Activated naive CD4-positive, alpha-beta T cell treated with anti-CD3 and anti-CD28 coated beads for 36 hours (primary cell): Measurements from ENCODE around the gene GABPB1. TPM values are rescaled to one million over a fixed set of nuclear protein-coding genes. Genes with fewer than 3 reads are reported as not detected.

Source experiments
- CTCF ChIA-PET: fragments of 350-600 bp; sonication (Branson Sonifier 250); formaldehyde crosslinking; loops from one replicate; lab custom pipeline; 2021; ENCODE audit warnings: antibody characterized with exemption; lab: Charles Lee
- DNase-seq: peaks from one replicate; pipeline ENCODE4 v3.0.0-alpha.2; 2020
- H3K27ac Mint-ChIP-seq: one replicate; pipeline ENCODE4 v1.8.0; 2021; ENCODE audit warnings: mild to moderate bottlenecking, mixed read lengths
- H3K27me3 Mint-ChIP-seq: one replicate; pipeline ENCODE4 v1.8.0; 2021; ENCODE audit warnings: low read depth, mixed read lengths
- H3K36me3 Mint-ChIP-seq: one replicate; pipeline ENCODE4 v1.8.0; 2021; ENCODE audit warnings: low read depth, mixed read lengths
- H3K4me1 Mint-ChIP-seq: one replicate; pipeline ENCODE4 v1.8.0; 2021; ENCODE audit warnings: low read depth, mixed read lengths
- H3K4me3 Mint-ChIP-seq: one replicate; pipeline ENCODE4 v1.8.0; 2021; ENCODE audit warnings: mild to moderate bottlenecking, moderate library complexity, mixed read lengths
- H3K9me3 Mint-ChIP-seq: one replicate; pipeline ENCODE4 v1.8.0; 2021; ENCODE audit warnings: mixed read lengths
- intact Hi-C: fragments of 100-400 bp; cut with micrococcal nuclease; formaldehyde crosslinking; loops from one replicate; pipeline ENCODE4 v1.15.1; 2023
- total RNA-seq, 2 experiments: library from RNA; stranded (reverse); gene quantifications; one replicate each; pipeline ENCODE4 v1.2.3, GENCODE V29; 2021

Gene GABPB1
- total RNA-seq, 2 experiments from 2014 or later: 48.2 to 53.5 TPM

DNA sequence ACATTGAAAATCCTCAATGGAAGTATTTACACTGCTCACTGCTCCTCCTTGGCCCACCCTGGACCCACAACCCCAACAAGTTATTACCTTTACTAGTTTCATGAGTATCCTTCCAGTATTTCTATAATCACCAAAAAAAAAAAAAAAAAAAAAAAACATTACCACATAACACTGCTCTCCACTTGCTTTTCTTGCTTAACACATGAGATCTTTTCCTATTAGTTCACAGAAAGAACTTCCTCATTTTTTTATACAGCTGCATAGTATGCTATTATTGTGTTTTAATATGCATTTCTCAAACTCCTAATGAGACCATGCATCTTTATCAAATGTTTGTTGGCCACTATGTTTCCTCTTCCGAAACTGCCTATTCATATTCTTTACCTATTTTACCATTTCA lies 14.6 kb downstream of the GABPB1 start:
- CTCF ChIA-PET: no interaction called here
- intact Hi-C loops: no loop called here
- peaks cover 16% of the 10 kb centered on the region for H3K4me1 Mint-ChIP-seq

GRCh38 chr15:50339717-50340116 lies 15.3 kb downstream of the GABPB1 start:
- intact Hi-C loops: no loop called here
- H3K36me3 Mint-ChIP-seq: peaks cover 17% of the 10 kb centered on the region

More for the DNA sequence above, 14.6 kb downstream of the GABPB1 start:
- H3K4me3 Mint-ChIP-seq: no peak overlapping the region
- H3K36me3 Mint-ChIP-seq: peaks cover 18% of the 10 kb centered on the region
- no peak overlapping the region for H3K27ac Mint-ChIP-seq
- no peaks in the 10 kb centered on the region for H3K27me3 Mint-ChIP-seq
- no peaks in the 10 kb centered on the region for H3K9me3 Mint-ChIP-seq
- DNase-seq: no peak

GRCh38 chr15:50335251-50335650 lies 19.7 kb downstream of the GABPB1 start:
- Mint-ChIP-seq H3K27me3 (no peaks in the 10 kb centered on the region), H3K27ac (no peak overlapping the region), H3K36me3 (peaks cover 20% of the 10 kb centered on the region), H3K4me1 (peaks cover 23% of the 10 kb centered on the region), H3K9me3 (no peaks in the 10 kb centered on the region), H3K4me3 (no peak overlapping the region)
- no peak for DNase-seq
- CTCF ChIA-PET: interaction anchor here (0.8 kb wide), 1 partner anchor 11 kb away, joined by 3 read pairs; no protein-coding TSS in a partner anchor
- intact Hi-C loops: no loop called here

More at GRCh38 chr15:50339717-50340116, 15.3 kb downstream of the GABPB1 start:
- Mint-ChIP-seq H3K27ac (no peak overlapping the region), H3K4me1 (peaks cover 17% of the 10 kb centered on the region), H3K9me3 (no peaks in the 10 kb centered on the region), H3K4me3 (no peak overlapping the region), H3K27me3 (no peaks in the 10 kb centered on the region)
- DNase-seq: no peak
- CTCF ChIA-PET: no interaction called here

GRCh38 chr15:50333229-50333628 lies 21.8 kb downstream of the GABPB1 start:
- Mint-ChIP-seq H3K4me3 (no peak overlapping the region), H3K4me1 (peaks cover 19% of the 10 kb centered on the region), H3K27me3 (no peaks in the 10 kb centered on the region), H3K36me3 (peaks cover 14% of the 10 kb centered on the region), H3K27ac (no peak overlapping the region), H3K9me3 (no peaks in the 10 kb centered on the region)
- intact Hi-C loops: no loop called here
- DNase-seq: no peak
- CTCF ChIA-PET: no interaction called here

GRCh38 chr15:50330921-50331320 lies 24.1 kb downstream of the GABPB1 start:
- Mint-ChIP-seq H3K27me3 (no peaks in the 10 kb centered on the region), H3K4me3 (no peak overlapping the region), H3K27ac (no peak overlapping the region), H3K4me1 (peaks cover 19% of the 10 kb centered on the region), H3K36me3 (peaks cover 15% of the 10 kb centered on the region), H3K9me3 (no peaks in the 10 kb centered on the region)
- DNase-seq: no peak
- CTCF ChIA-PET: no interaction called here
- intact Hi-C loops: loop anchor here (1.0 kb wide), 1 partner anchor 22 kb away; no protein-coding TSS in a partner anchor

- Mint-ChIP-seq H3K36me3 (peaks cover 11% of the 10 kb centered on the region), H3K27me3 (no peaks in the 10 kb centered on the region), H3K4me1 (peaks cover 15% of the 10 kb centered on the region), H3K4me3 (no peak overlapping the region), H3K27ac (no peak overlapping the region), H3K9me3 (no peaks in the 10 kb centered on the region)
- no peak for DNase-seq
- intact Hi-C loops: no loop called here
- CTCF ChIA-PET: interaction anchor here (2.1 kb wide), 1 partner anchor 12 kb away, joined by 5 read pairs; no protein-coding TSS in a partner anchor
Measured at GRCh38 chr15:50328116-50328515, 26.9 kb downstream of the GABPB1 start.

- DNase-seq: no peak
- Mint-ChIP-seq H3K4me3 (no peak overlapping the region), H3K27me3 (no peaks in the 10 kb centered on the region), H3K4me1 (peaks cover 11% of the 10 kb centered on the region), H3K27ac (no peak overlapping the region), H3K36me3 (peaks cover 2% of the 10 kb centered on the region), H3K9me3 (no peaks in the 10 kb centered on the region)
- CTCF ChIA-PET: no interaction called here
- intact Hi-C loops: no loop called here
Measured at GRCh38 chr15:50321680-50322210, 33.3 kb downstream of the GABPB1 start.

DNA sequence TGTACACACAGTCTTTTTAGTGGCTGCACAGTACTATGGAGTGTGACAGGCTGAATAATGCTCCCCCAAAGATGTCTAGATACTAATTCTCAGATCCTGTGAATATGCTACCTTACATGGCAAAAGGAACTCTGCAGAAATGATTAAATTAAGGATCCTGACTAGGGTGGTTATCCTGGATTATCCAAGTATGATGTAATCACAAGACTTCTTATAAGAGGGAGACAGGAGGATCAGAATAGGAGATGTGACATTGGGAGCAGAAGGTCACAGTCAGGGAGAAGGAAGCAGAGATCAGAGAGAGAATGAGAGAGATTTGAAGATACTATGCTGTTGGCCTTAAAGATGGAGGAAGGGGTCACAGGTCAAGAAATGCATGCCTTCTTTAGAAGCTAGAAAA lies 34.5 kb downstream of the GABPB1 start:
- Mint-ChIP-seq H3K9me3 (no peaks in the 10 kb centered on the region), H3K36me3 (peaks cover 2% of the 10 kb centered on the region), H3K27ac (no peak overlapping the region), H3K27me3 (no peaks in the 10 kb centered on the region), H3K4me3 (no peak overlapping the region), H3K4me1 (peaks cover 12% of the 10 kb centered on the region)
- CTCF ChIA-PET: interaction anchor here (0.6 kb wide), 1 partner anchor 9 kb away, joined by 3 read pairs; no protein-coding TSS in a partner anchor
- DNase-seq: no peak
- intact Hi-C loops: no loop called here

- intact Hi-C loops: loop anchor here (2.0 to 10.0 kb wide), 2 partner anchors 314 to 444 kb away; no protein-coding TSS in a partner anchor
- H3K4me3 Mint-ChIP-seq: no peak overlapping the region
- H3K9me3 Mint-ChIP-seq: no peaks in the 10 kb centered on the region
- CTCF ChIA-PET: interaction anchor here (1.0 kb wide), 1 partner anchor 586 kb away, joined by 3 read pairs; no protein-coding TSS in a partner anchor
- no peaks in the 10 kb centered on the region for H3K27me3 Mint-ChIP-seq
- no peak for DNase-seq
- no peak overlapping the region for H3K27ac Mint-ChIP-seq
- H3K4me1 Mint-ChIP-seq: peaks cover 16% of the 10 kb centered on the region
- peaks cover 1% of the 10 kb centered on the region for H3K36me3 Mint-ChIP-seq
Measured at GRCh38 chr15:50318697-50319096, 36.3 kb downstream of the GABPB1 start.

DNA sequence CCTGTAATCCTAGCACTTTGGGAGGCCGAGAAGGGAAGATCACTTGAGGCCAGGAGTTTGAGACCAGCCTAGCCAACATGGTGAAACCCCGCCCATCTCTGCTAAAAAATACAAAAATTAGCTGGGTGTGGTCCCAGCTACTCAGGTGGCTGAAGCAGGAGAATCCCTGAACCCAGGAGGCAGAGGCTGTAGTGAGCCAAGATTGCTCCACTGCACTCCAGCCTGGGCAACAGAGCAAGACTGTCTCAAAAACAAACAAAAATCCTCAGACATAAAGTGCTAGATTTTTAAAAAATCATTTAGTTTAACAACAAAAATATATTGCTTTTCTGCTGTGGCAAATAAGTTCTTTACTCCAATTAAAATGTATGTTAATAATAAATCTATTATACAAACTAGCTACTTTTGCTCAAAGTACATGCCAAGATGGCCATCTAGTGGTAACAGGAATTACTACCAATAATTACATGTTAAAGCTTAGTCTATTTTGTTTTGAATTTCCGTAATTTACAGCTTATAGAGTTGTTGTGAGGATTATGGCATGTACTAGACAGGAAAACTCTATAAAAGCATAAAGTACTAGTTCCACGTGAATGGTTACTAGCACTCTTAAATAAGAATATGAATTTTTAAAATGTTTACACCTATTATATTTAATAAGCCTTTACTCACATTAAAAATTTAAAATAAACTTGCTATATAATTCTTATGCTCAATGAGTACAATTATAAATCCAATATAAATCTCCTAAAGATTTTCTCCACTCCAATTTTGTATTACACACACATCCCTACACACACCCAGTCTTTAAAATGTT lies 39.0 kb downstream of the GABPB1 start:
- no peaks in the 10 kb centered on the region for H3K27me3 Mint-ChIP-seq
- intact Hi-C loops: loop anchor here (1.0 to 10.0 kb wide), 4 partner anchors 56 to 311 kb away; no protein-coding TSS in a partner anchor
- peaks cover 25% of the 10 kb centered on the region for H3K4me1 Mint-ChIP-seq
- no peak overlapping the region for H3K4me3 Mint-ChIP-seq
- no peak for DNase-seq
- H3K27ac Mint-ChIP-seq: no peak overlapping the region
- peaks cover 3% of the 10 kb centered on the region for H3K36me3 Mint-ChIP-seq
- no peaks in the 10 kb centered on the region for H3K9me3 Mint-ChIP-seq
- CTCF ChIA-PET: interaction anchor here (0.5 to 3.2 kb wide), 39 partner anchors 8 to 1457 kb away, joined by 3 to 40 read pairs (median 4); partner anchors contain the start of genes GABPB1 and SLC27A2

DNA sequence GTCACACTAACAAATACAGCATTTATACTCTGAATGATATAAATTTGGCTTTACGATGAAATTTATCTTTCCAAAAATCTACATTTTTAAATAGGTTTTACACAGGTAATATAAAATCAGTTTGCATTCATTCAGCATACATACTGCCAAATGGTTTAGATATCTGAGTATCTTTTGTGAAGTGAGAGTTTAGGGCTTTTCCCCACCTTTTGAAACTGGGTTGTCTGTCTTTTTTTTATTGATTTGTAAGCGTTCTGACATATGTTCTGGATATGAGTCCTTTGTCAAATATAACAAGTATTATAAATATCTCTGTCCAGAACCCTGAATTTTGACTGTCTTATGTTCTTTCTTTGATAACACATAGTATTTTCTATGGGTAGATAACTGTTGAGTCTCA lies 42.4 kb downstream of the GABPB1 start:
- no peak for DNase-seq
- H3K4me1 Mint-ChIP-seq: peaks cover 15% of the 10 kb centered on the region
- peaks cover 21% of the 10 kb centered on the region for H3K36me3 Mint-ChIP-seq
- CTCF ChIA-PET: interaction anchor here (1.2 kb wide), 1 partner anchor 30 kb away, joined by 3 read pairs; no protein-coding TSS in a partner anchor
- intact Hi-C loops: loop anchor here (5.0 to 10.0 kb wide), 3 partner anchors 65 to 595 kb away; partner anchors contain the start of gene AP4E1
- peaks cover 7% of the 10 kb centered on the region for H3K9me3 Mint-ChIP-seq
- no peak overlapping the region for H3K4me3 Mint-ChIP-seq
- no peak overlapping the region for H3K27ac Mint-ChIP-seq
- no peaks in the 10 kb centered on the region for H3K27me3 Mint-ChIP-seq

DNA sequence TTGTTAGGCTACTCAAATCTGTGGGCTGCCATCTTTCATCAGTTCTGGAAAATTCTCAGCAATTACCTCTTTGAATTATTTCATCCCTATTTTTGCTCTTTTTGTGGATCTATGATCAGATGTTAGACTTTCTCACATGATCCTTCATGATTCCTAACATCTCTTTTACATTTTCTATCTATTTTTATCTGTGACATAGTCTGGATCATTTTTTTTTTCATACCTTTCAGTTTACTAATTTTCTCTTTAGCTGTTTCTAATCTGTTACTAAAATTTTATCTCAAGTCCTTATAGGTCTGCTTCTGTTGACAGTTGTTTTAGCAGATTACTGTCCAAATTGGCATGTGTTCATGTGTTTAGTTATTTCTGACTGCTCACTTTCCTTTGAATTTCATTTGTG lies 47.2 kb downstream of the GABPB1 start:
- Mint-ChIP-seq H3K27me3 (no peaks in the 10 kb centered on the region), H3K4me3 (no peak overlapping the region), H3K27ac (no peak overlapping the region), H3K9me3 (peaks cover 7% of the 10 kb centered on the region), H3K4me1 (peaks cover 7% of the 10 kb centered on the region), H3K36me3 (peaks cover 37% of the 10 kb centered on the region)
- CTCF ChIA-PET: interaction anchor here (1.1 to 1.2 kb wide), 2 partner anchors 124 to 152 kb away, joined by 3 read pairs; no protein-coding TSS in a partner anchor
- DNase-seq: no peak
- intact Hi-C loops: no loop called here
